OCI-LY1 (cell line): ENCODE measurements around the gene ABLIM1.

ENCODE experiments used
- EZH2 ChIP-seq: fragments of 200-600 bp; sonication (generic), shearing (Covaris generic); IDR thresholded peaks from 2 replicates; pipeline ENCODE4 v1.8.0; 2017; ENCODE audit warnings: borderline replicate concordance, mixed run types, mild to moderate bottlenecking, antibody characterized with exemption, low read length, moderate library complexity, mixed read lengths
- TF ChIP-seq, protein P1 (sequence below): fragments of 200-600 bp; sonication (generic), shearing (Covaris generic); IDR thresholded peaks from 2 replicates; pipeline ENCODE4 v1.5.1; 2017; ENCODE audit warnings: mild to moderate bottlenecking, antibody characterized with exemption, low read length, moderate library complexity, mixed read lengths

DNA sequence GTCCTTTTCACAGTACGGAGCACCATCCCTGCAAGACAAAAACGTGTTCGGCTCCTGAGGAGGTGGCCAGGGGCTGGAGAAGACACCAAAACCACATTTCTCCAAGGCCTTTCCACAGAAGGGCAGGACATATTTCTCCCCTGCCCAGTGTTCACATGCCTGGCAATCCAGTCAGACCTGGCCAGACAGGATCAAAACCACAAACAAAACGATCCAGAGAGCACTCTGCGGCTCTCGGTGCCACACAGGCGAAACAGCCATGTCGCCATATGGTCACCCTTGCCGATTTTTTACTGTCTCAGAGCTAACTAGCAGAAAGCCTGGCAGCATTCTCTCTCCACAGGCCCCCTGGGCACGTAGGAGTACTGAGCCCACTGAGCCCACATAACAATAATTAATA is 113.0 kb downstream of the ABLIM1 start:
- TF ChIP-seq, protein P1, sequence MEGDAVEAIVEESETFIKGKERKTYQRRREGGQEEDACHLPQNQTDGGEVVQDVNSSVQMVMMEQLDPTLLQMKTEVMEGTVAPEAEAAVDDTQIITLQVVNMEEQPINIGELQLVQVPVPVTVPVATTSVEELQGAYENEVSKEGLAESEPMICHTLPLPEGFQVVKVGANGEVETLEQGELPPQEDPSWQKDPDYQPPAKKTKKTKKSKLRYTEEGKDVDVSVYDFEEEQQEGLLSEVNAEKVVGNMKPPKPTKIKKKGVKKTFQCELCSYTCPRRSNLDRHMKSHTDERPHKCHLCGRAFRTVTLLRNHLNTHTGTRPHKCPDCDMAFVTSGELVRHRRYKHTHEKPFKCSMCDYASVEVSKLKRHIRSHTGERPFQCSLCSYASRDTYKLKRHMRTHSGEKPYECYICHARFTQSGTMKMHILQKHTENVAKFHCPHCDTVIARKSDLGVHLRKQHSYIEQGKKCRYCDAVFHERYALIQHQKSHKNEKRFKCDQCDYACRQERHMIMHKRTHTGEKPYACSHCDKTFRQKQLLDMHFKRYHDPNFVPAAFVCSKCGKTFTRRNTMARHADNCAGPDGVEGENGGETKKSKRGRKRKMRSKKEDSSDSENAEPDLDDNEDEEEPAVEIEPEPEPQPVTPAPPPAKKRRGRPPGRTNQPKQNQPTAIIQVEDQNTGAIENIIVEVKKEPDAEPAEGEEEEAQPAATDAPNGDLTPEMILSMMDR: no peak
- TF ChIP-seq EZH2: no peak
